ENCODE results near the gene KSR1.

The KSR1 gene

GRCh38 chr17:27546624-27547300 is 90.5 kb downstream of the KSR1 start:
- in situ Hi-C loops (cut with MboI; ENCODE audit: low sequenced_read_pairs): no loop called here

GRCh38 chr17:27547301-27547683 is 91.0 kb downstream of the KSR1 start:
- in situ Hi-C loops (cut with MboI; ENCODE audit: low sequenced_read_pairs): no loop called here

GRCh38 chr17:27548369-27548768 is 92.1 kb downstream of the KSR1 start:
- in situ Hi-C loops (cut with MboI; ENCODE audit: low sequenced_read_pairs): no loop called here

GRCh38 chr17:27549251-27549893 is 93.1 kb downstream of the KSR1 start:
- in situ Hi-C loops (cut with MboI; ENCODE audit: low sequenced_read_pairs): no loop called here

- in situ Hi-C loops (cut with MboI; ENCODE audit: low sequenced_read_pairs): no loop called here
Observed at GRCh38 chr17:27550291-27550930, 94.2 kb downstream of the KSR1 start.

- in situ Hi-C loops (cut with MboI; ENCODE audit: low sequenced_read_pairs): no loop called here
Observed at GRCh38 chr17:27550974-27551505, 94.8 kb downstream of the KSR1 start.

- in situ Hi-C loops (cut with MboI; ENCODE audit: low sequenced_read_pairs): no loop called here
Observed at GRCh38 chr17:27551701-27552248, 95.5 kb downstream of the KSR1 start.

GRCh38 chr17:27552276-27552732 is 96.1 kb downstream of the KSR1 start:
- in situ Hi-C loops (cut with MboI; ENCODE audit: low sequenced_read_pairs): no loop called here

GRCh38 chr17:27553019-27553511 is 96.8 kb downstream of the KSR1 start:
- in situ Hi-C loops (cut with MboI; ENCODE audit: low sequenced_read_pairs): no loop called here

GRCh38 chr17:27554152-27554551 is 97.9 kb downstream of the KSR1 start:
- in situ Hi-C loops (cut with MboI; ENCODE audit: low sequenced_read_pairs): no loop called here

- in situ Hi-C loops (cut with MboI; ENCODE audit: low sequenced_read_pairs): no loop called here
Observed at GRCh38 chr17:27554911-27555310, 98.7 kb downstream of the KSR1 start.

- in situ Hi-C loops (cut with MboI; ENCODE audit: low sequenced_read_pairs): no loop called here
Observed at GRCh38 chr17:27555339-27555738, 99.1 kb downstream of the KSR1 start.

- in situ Hi-C loops (cut with MboI; ENCODE audit: low sequenced_read_pairs): no loop called here
Observed at GRCh38 chr17:27558341-27558740, 102.1 kb downstream of the KSR1 start.

- in situ Hi-C loops (cut with MboI; ENCODE audit: low sequenced_read_pairs): no loop called here
Observed at GRCh38 chr17:27558842-27559505, 102.7 kb downstream of the KSR1 start.

- in situ Hi-C loops (cut with MboI; ENCODE audit: low sequenced_read_pairs): loop anchor here (10.0 kb wide), 1 partner anchor 105 kb away; the partner anchor contains the start of gene KSR1
Observed at GRCh38 chr17:27559506-27560481, 103.5 kb downstream of the KSR1 start.

- in situ Hi-C loops (cut with MboI; ENCODE audit: low sequenced_read_pairs): loop anchor here (10.0 kb wide), 1 partner anchor 106 kb away; the partner anchor contains the start of gene KSR1
Observed at GRCh38 chr17:27560668-27561067, 104.4 kb downstream of the KSR1 start.

GRCh38 chr17:27562777-27563455 is 106.7 kb downstream of the KSR1 start:
- in situ Hi-C loops (cut with MboI; ENCODE audit: low sequenced_read_pairs): loop anchor here (10.0 kb wide), 1 partner anchor 108 kb away; the partner anchor contains the start of gene KSR1

- in situ Hi-C loops (cut with MboI; ENCODE audit: low sequenced_read_pairs): loop anchor here (10.0 kb wide), 1 partner anchor 109 kb away; the partner anchor contains the start of gene KSR1
Observed at GRCh38 chr17:27563532-27563931, 107.3 kb downstream of the KSR1 start.

- in situ Hi-C loops (cut with MboI; ENCODE audit: low sequenced_read_pairs): loop anchor here (10.0 kb wide), 1 partner anchor 110 kb away; the partner anchor contains the start of gene KSR1
Observed at GRCh38 chr17:27564463-27564862, 108.2 kb downstream of the KSR1 start.
